ENCODE measurements around the gene ZBED4. TPM values are rescaled to one million over a fixed set of nuclear protein-coding genes. Genes with fewer than 3 reads are reported as not detected.
"Not testable (repeated sequence)": the region's sequence is repeated elsewhere in the genome, so short reads cannot be mapped to it uniquely, and the experiment has no call there.

The ZBED4 gene
- total RNA-seq, 1 donor from 2014 or later: 9.1 TPM

DNA sequence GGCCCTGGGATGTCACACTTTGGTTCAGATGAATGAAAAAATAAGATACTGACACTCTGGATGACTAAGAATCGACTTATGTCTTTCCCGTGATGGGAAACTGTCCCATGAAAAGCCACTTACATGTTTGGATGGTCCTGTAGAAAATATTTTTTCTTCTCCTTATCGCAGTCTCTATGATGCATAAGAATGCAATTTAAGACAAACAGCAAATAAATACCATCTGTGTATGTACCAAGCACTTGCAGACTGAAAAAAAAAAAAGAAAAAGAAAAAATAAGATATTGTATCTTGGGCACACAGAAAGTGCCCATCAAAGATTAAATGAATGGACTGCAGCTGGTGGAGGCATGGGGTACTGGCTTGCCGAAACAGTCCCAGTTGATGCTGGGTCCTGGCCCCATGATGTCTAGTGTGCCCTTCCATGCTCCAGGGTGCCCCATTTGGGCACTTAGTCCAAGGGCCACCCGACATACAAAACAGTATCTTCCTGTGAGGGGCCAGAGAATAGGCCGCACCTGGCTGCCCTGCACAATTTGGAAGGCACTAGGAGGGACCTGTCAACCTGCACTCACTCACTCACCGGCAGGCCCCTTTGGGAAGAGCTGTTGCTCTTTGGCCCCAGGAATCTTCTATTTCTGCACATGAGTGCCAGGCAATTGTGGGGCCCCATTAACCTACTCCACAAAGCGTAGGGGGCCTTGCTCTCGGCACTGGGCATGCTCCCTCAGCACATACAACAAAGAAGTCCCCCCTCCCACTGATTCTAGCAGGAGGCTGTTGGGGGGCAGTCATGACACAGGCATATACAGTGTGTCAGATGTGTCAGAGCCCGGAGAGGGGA lies 2.5 kb upstream of the ZBED4 start:
- intact Hi-C loops (cut with DNase I): loop anchor here (5.0 kb wide), 1 partner anchor 66 kb away; the partner anchor contains the start of genes ALG12 and CRELD2
- Histone ChIP-seq H3K4me1 (peaks cover 35% of the 10 kb centered on the region), H3K9me3 (no peaks in the 10 kb centered on the region), H3K27me3 (peaks cover 9% of the 10 kb centered on the region), H3K27ac (no peak overlapping the region), H3K4me3 (no peak overlapping the region), H3K36me3 (no peaks in the 10 kb centered on the region)
- no peak for TF ChIP-seq POLR2AphosphoS5 (IDR thresholded peaks at IDR 0.05; ENCODE audit: insufficient read depth in 1 of 2, low read depth in 1 of 2)
- no peak for TF ChIP-seq POLR2A (IDR thresholded peaks at IDR 0.05)
- TF ChIP-seq, protein P1, sequence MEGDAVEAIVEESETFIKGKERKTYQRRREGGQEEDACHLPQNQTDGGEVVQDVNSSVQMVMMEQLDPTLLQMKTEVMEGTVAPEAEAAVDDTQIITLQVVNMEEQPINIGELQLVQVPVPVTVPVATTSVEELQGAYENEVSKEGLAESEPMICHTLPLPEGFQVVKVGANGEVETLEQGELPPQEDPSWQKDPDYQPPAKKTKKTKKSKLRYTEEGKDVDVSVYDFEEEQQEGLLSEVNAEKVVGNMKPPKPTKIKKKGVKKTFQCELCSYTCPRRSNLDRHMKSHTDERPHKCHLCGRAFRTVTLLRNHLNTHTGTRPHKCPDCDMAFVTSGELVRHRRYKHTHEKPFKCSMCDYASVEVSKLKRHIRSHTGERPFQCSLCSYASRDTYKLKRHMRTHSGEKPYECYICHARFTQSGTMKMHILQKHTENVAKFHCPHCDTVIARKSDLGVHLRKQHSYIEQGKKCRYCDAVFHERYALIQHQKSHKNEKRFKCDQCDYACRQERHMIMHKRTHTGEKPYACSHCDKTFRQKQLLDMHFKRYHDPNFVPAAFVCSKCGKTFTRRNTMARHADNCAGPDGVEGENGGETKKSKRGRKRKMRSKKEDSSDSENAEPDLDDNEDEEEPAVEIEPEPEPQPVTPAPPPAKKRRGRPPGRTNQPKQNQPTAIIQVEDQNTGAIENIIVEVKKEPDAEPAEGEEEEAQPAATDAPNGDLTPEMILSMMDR (IDR thresholded peaks at IDR 0.05): no peak
- no peak for DNase-seq (ENCODE audit: extremely low spot score in 2 of 2)

DNA sequence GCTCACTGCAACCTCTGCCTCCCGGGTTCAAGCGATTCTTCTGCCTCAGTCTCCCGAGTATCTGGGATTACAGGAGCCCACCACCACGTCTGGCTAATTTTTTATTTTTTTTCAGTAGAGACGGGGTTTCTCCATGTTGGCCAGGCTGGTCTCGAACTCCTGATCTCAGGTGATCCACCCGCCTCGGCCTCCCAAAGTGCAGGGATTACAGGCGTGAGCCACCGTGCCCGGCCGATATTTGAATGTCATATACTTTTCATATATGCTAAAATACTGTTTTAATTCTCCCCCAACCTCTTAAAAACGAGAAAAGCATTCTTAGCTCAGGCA lies 1.1 kb upstream of the ZBED4 start:
- intact Hi-C loops (cut with DNase I): loop anchor here (5.0 kb wide), 1 partner anchor 65 kb away; the partner anchor contains the start of genes ALG12 and CRELD2
- Histone ChIP-seq H3K4me1 (peaks cover 35% of the 10 kb centered on the region), H3K4me3 (peak overlapping the region; percentile 75 to 92), H3K27ac (peak overlapping the region; percentile 88)
- not testable (repeated sequence) for H3K9me3 ChIP-seq; H3K36me3 ChIP-seq; H3K27me3 ChIP-seq; DNase-seq (ENCODE audit: extremely low spot score in 2 of 2)

DNA sequence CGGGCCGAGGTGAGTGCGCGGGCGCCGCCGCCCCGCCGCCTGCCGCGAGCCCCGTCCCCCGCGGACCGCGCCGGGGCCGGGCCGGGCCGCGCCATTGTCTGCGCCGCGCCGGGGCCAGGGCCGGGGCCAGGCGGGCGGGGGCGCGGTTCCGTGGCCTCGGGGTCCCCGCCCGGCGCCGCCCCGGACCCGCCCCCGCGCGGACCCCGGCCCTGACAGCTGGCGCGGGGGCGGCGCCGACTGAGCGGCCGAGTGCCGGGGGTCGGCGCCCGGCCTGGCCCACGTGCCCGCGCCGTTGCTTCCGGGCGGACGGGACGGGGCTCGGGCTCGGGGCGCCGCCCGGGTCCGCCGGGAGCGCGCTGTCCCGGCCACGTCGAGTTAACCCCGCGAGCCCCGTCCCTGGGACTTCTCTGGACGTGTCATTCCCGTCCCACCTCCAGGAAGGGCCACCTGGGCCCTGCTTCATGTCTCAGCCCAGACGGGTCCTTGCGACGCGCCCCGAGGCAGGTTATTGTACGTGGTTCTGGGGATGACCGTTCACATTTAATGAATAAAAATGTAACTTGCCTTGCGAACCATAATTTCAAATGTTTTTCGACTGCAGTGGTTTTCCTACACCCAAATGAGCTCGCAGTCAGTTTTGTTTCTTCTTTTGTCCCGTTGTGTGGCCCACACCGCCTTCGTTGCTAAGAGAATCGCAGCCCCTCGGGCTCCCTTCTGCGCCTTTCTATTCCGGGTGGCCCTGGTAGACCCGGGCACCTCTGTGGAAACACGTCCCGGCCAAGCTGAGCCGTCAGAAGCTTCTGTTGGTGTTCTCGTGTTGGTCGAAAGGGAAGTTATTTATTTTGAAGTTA lies 562 bp downstream of the ZBED4 start:
- H3K4me1 ChIP-seq: peaks cover 22% of the 10 kb centered on the region

DNA sequence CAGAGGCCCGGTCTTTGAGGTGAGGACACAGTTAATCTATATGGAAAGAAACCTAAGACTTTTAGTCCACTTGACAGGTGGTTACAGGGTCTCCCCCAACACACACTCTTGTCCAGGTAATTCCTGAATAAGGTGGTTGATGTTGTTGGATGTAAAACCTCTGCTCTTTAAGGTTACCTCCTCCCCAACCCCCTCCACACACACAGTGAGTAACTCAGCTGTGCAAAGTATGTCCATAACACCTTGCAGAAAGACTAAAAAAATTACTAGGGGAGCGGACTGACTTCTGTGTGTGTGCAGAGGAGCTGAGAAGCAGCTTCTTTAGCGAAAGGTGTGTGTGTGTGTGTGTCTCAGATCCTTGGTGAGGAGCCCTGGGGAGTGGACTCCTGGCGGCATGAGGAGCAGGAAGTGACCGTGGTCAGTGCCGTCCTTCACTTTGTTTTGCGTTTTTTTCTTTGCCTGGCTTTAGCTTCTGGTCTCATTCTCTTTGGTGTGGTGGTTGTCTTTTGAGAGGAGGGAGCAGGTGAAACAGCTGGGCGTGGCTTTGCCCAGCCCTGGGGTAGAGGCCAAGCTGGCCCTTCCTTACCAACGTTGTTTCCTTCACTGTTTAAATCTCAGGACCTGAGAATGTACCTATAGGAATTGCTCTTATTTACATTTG lies 1.7 kb downstream of the ZBED4 start:
- intact Hi-C loops (cut with DNase I): no loop called here
- peak overlapping the region in 1 of 2 donors; percentile 75 for H3K4me3 ChIP-seq
- TF ChIP-seq, protein P1 (IDR thresholded peaks at IDR 0.05): no peak
- TF ChIP-seq POLR2AphosphoS5 (IDR thresholded peaks at IDR 0.05; ENCODE audit: insufficient read depth in 1 of 2, low read depth in 1 of 2) (no peak), POLR2A (IDR thresholded peaks at IDR 0.05) (no peak)

More for the DNA sequence above, 562 bp downstream of the ZBED4 start:
- TF ChIP-seq POLR2A (IDR thresholded peaks at IDR 0.05) (no peak), POLR2AphosphoS5 (IDR thresholded peaks at IDR 0.05; ENCODE audit: insufficient read depth in 1 of 2, low read depth in 1 of 2) (no peak)
- TF ChIP-seq, protein P1 (IDR thresholded peaks at IDR 0.05): no peak
- H3K9me3 ChIP-seq: no peaks in the 10 kb centered on the region
- H3K27me3 ChIP-seq: peaks cover under 1% of the 10 kb centered on the region
- no peaks in the 10 kb centered on the region for H3K36me3 ChIP-seq
- intact Hi-C loops (cut with DNase I): loop anchor here (5.0 kb wide), 1 partner anchor 63 kb away; the partner anchor contains the start of genes ALG12 and CRELD2
- H3K27ac ChIP-seq: peak overlapping the region; percentile 55
- H3K4me3 ChIP-seq: peak overlapping the region; percentile 75 to 85
- DNase-seq (ENCODE audit: extremely low spot score in 2 of 2): no peak

DNA sequence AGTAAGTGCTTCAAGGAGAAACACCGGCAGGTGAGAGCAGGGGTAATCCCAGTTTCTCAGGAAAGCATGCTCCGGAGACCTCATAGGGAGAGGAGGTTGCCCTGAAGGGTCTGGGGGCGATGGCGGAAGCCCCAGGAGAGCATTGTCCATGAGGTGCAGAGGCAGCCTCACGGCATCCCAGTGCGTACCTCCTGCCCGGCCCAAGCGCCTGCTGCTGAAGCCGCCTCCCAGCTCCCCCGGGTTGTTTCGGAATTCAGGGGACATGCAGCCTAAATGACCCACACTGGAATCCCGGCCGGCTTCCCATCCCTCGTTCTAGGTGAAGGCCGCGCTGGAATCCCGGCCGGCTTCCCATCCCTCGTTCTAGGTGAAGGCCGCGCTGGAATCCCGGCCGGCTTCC lies 2.7 kb downstream of the ZBED4 start:
- Histone ChIP-seq H3K4me3 (no peak overlapping the region), H3K36me3 (no peaks in the 10 kb centered on the region), H3K27ac (no peak overlapping the region), H3K27me3 (no peaks in the 10 kb centered on the region), H3K4me1 (peaks cover 14% of the 10 kb centered on the region), H3K9me3 (no peaks in the 10 kb centered on the region)
- DNase-seq (ENCODE audit: extremely low spot score in 2 of 2): no peak
- intact Hi-C loops (cut with DNase I): no loop called here
- TF ChIP-seq POLR2A (IDR thresholded peaks at IDR 0.05) (no peak), POLR2AphosphoS5 (IDR thresholded peaks at IDR 0.05; ENCODE audit: insufficient read depth in 1 of 2, low read depth in 1 of 2) (no peak)
- TF ChIP-seq, protein P1 (IDR thresholded peaks at IDR 0.05): no peak

More for the DNA sequence above, 1.7 kb downstream of the ZBED4 start:
- Histone ChIP-seq H3K27me3 (no peaks in the 10 kb centered on the region), H3K36me3 (no peaks in the 10 kb centered on the region), H3K9me3 (no peaks in the 10 kb centered on the region), H3K4me1 (peaks cover 14% of the 10 kb centered on the region), H3K27ac (peak overlapping the region; percentile 55)
- no peak for DNase-seq (ENCODE audit: extremely low spot score in 2 of 2)
